Umbilical cord (tissue), 2 donors: Measurements from ENCODE around the gene LTBR. TPM values are rescaled to one million over a fixed set of nuclear protein-coding genes. Genes with fewer than 3 reads are reported as not detected.

Source experiments
- DNase-seq: peaks from one replicate; pipeline ENCODE4 v3.0.0-alpha.2; 2015; ENCODE audit warnings: low spot score
- total RNA-seq: library from RNA; depleted of rRNA; stranded (reverse); fragments of >200 nt; gene quantifications from one replicate; pipeline ENCODE4 v1.2.3, GENCODE V29; 2014; ENCODE audit warnings: low replicate concordance; ENCODE audit not compliant: insufficient read depth

LTBR gene
- total RNA-seq, 1 donor from 2014 or later, result 62.1 TPM

GRCh38 chr12:6367969-6368892 is 15.7 kb upstream of the LTBR start:
- DNase-seq, result no peak

- no peak for DNase-seq
These were observed 14.9 kb upstream of the LTBR start for GRCh38 chr12:6368906-6369525.

- DNase-seq, result no peak
These were observed 13.9 kb upstream of the LTBR start for GRCh38 chr12:6369916-6370575.

GRCh38 chr12:6370576-6370935 is 13.4 kb upstream of the LTBR start:
- no peak for DNase-seq

- no peak for DNase-seq
These were observed 12.8 kb upstream of the LTBR start for GRCh38 chr12:6370994-6371754.

- DNase-seq, result peak; percentile 91
These were observed 11.5 kb upstream of the LTBR start for GRCh38 chr12:6372403-6373003.

GRCh38 chr12:6373022-6373787 is 10.8 kb upstream of the LTBR start:
- no peak for DNase-seq

GRCh38 chr12:6374028-6374785 is 9.8 kb upstream of the LTBR start:
- DNase-seq, result no peak

GRCh38 chr12:6374786-6375160 is 9.2 kb upstream of the LTBR start:
- no peak for DNase-seq

GRCh38 chr12:6375269-6376078 is 8.5 kb upstream of the LTBR start, which contains the start of gene SCNN1A:
SCNN1A (minus strand) TSS chr12:6375563; CDS start chr12:6374783, 780 bp downstream.
- DNase-seq, result no peak

GRCh38 chr12:6376079-6376869 is 7.7 kb upstream of the LTBR start:
- peak; percentile 69 for DNase-seq

GRCh38 chr12:6376870-6377666 is 6.9 kb upstream of the LTBR start:
- no peak for DNase-seq

- DNase-seq, result peak; percentile 61
These were observed 6.3 kb upstream of the LTBR start for GRCh38 chr12:6377667-6377994.

GRCh38 chr12:6378709-6379472 is 5.1 kb upstream of the LTBR start:
- no peak for DNase-seq

GRCh38 chr12:6380141-6381121 is 3.5 kb upstream of the LTBR start:
- no peak for DNase-seq
